Osteocyte (in vitro differentiated cells): ENCODE data around the gene ITPR1. TPM values are rescaled to one million over a fixed set of nuclear protein-coding genes. Genes with fewer than 3 reads are reported as not detected.

Experiments used
- DNase-seq: peaks from one replicate; pipeline ENCODE4 v3.0.0; 2021; ENCODE audit warnings: mixed read lengths; ENCODE audit not compliant: unreplicated experiment; ENCODE audit errors: extremely low spot score
- H3K27ac Mint-ChIP-seq: one replicate; pipeline ENCODE4 v1.8.0; 2021; ENCODE audit warnings: mild to moderate bottlenecking, mixed read lengths; ENCODE audit not compliant: unreplicated experiment
- H3K27me3 Mint-ChIP-seq: one replicate; pipeline ENCODE4 v1.8.0; 2021; ENCODE audit warnings: mixed read lengths; ENCODE audit not compliant: unreplicated experiment
- H3K36me3 Mint-ChIP-seq: one replicate; pipeline ENCODE4 v1.8.0; 2021; ENCODE audit warnings: mixed read lengths; ENCODE audit not compliant: unreplicated experiment
- H3K4me1 Mint-ChIP-seq: one replicate; pipeline ENCODE4 v1.8.0; 2021; ENCODE audit warnings: mixed read lengths; ENCODE audit not compliant: unreplicated experiment
- H3K4me3 Mint-ChIP-seq: one replicate; pipeline ENCODE4 v1.8.0; 2021; ENCODE audit warnings: mild to moderate bottlenecking, moderate library complexity, mixed read lengths; ENCODE audit not compliant: unreplicated experiment
- H3K9me3 Mint-ChIP-seq: one replicate; pipeline ENCODE4 v1.8.0; 2021; ENCODE audit warnings: mixed read lengths; ENCODE audit not compliant: unreplicated experiment
- total RNA-seq: library from RNA; stranded (reverse); gene quantifications from 2 replicates; pipeline ENCODE4 v1.2.1, GENCODE V29; 2021
- TF ChIP-seq, protein P1 (sequence below): fragments of 200-600 bp; sonication (generic); IDR thresholded peaks from 2 replicates; pipeline ENCODE4 v1.5.0; 2021; ENCODE audit warnings: antibody characterized with exemption, mild to moderate bottlenecking, moderate library complexity

ITPR1 gene
- total RNA-seq, 1 donor from 2014 or later, result 34.3 TPM

DNA sequence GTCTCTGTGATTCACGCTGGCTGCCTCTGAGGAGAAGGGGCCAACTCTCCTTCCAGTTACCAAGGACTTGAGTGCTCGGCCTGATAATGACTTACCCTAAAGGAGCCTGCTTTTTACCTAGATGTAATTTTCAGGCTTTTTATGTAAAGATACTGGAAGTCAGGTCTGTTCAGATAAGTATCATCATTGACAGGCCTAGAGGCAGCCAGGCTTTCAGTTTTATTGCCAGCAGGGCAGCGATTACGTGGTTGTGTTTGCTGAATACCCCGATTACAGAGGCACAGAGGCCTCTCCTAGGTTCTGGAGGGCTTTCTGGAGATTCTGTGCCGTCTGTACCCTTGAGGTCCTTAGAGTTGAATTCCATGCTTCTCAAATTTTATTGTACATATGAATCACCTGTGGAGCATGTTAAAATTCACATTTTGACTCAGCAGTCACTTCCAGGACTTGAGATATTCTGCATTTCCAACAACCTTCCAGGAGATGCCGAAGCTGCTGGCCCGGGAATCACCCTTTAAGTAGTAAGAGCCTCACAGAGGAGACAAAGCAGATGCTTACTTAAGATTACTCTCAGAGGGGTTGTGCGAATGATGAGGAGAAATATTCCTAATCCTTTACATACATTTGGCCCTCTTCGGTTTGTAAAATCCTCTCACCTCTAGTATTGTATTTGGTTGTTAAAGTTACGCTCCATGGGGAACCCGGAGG, 326.0 kb downstream of the ITPR1 start:
- DNase-seq, result no peak
- Mint-ChIP-seq H3K4me1 (peaks cover 11% of the 10 kb centered on the region), H3K27me3 (no peaks in the 10 kb centered on the region), H3K9me3 (peaks cover 13% of the 10 kb centered on the region), H3K27ac (no peak overlapping the region), H3K4me3 (no peak overlapping the region), H3K36me3 (peaks cover 41% of the 10 kb centered on the region)
- TF ChIP-seq, protein P1, sequence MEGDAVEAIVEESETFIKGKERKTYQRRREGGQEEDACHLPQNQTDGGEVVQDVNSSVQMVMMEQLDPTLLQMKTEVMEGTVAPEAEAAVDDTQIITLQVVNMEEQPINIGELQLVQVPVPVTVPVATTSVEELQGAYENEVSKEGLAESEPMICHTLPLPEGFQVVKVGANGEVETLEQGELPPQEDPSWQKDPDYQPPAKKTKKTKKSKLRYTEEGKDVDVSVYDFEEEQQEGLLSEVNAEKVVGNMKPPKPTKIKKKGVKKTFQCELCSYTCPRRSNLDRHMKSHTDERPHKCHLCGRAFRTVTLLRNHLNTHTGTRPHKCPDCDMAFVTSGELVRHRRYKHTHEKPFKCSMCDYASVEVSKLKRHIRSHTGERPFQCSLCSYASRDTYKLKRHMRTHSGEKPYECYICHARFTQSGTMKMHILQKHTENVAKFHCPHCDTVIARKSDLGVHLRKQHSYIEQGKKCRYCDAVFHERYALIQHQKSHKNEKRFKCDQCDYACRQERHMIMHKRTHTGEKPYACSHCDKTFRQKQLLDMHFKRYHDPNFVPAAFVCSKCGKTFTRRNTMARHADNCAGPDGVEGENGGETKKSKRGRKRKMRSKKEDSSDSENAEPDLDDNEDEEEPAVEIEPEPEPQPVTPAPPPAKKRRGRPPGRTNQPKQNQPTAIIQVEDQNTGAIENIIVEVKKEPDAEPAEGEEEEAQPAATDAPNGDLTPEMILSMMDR, result no peak

- H3K27ac Mint-ChIP-seq, result no peak overlapping the region
- H3K27me3 Mint-ChIP-seq, result no peaks in the 10 kb centered on the region
- peaks cover 39% of the 10 kb centered on the region for H3K36me3 Mint-ChIP-seq
- no peak for DNase-seq
- H3K4me3 Mint-ChIP-seq, result no peak overlapping the region
- peaks cover 13% of the 10 kb centered on the region for H3K9me3 Mint-ChIP-seq
- TF ChIP-seq, protein P1, result no peak
- H3K4me1 Mint-ChIP-seq, result peaks cover 9% of the 10 kb centered on the region
Measured at GRCh38 chr3:4819746-4820145, 326.6 kb downstream of the ITPR1 start.

- H3K4me1 Mint-ChIP-seq, result peaks cover 14% of the 10 kb centered on the region
- H3K9me3 Mint-ChIP-seq, result peaks cover 13% of the 10 kb centered on the region
- TF ChIP-seq, protein P1, result no peak
- no peak for DNase-seq
- peaks cover 33% of the 10 kb centered on the region for H3K36me3 Mint-ChIP-seq
- H3K27ac Mint-ChIP-seq, result no peak overlapping the region
- no peak overlapping the region for H3K4me3 Mint-ChIP-seq
- no peaks in the 10 kb centered on the region for H3K27me3 Mint-ChIP-seq
Measured at GRCh38 chr3:4820296-4821121, 327.4 kb downstream of the ITPR1 start.

DNA sequence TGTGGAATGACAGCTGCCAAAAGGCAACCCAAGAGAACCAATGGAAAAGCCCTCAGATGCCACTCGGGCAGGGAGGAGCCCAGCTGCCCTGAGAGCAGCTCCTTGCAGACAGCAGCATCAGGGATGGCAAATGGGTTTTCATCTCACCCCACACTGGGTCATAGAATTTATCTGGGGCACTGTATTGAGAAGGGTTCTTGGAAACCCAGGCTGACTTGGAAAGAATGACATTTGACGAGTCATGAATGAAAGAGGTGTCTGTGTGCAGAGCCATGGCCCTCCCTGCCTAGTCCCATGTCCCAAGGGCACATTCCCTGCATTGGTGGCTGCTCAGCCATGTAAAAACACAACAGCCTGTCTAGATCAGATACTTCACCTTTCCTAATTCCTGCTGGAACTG, 328.2 kb downstream of the ITPR1 start:
- Mint-ChIP-seq H3K27ac (no peak overlapping the region), H3K36me3 (peaks cover 28% of the 10 kb centered on the region), H3K4me3 (no peak overlapping the region), H3K4me1 (peaks cover 17% of the 10 kb centered on the region), H3K9me3 (peaks cover 13% of the 10 kb centered on the region), H3K27me3 (no peaks in the 10 kb centered on the region)
- TF ChIP-seq, protein P1, result no peak
- no peak for DNase-seq

GRCh38 chr3:4821975-4822374, 328.8 kb downstream of the ITPR1 start:
- no peak overlapping the region for H3K27ac Mint-ChIP-seq
- TF ChIP-seq, protein P1, result no peak
- no peak overlapping the region for H3K4me3 Mint-ChIP-seq
- H3K36me3 Mint-ChIP-seq, result peaks cover 25% of the 10 kb centered on the region
- H3K4me1 Mint-ChIP-seq, result peaks cover 17% of the 10 kb centered on the region
- no peaks in the 10 kb centered on the region for H3K27me3 Mint-ChIP-seq
- peaks cover 11% of the 10 kb centered on the region for H3K9me3 Mint-ChIP-seq
- DNase-seq, result no peak
